Stimulated activated CD4-positive, alpha-beta T cell treated with anti-CD3 and anti-CD28 coated beads, Interleukin-1b, Interleukin-23, amount 100 ng/mL, for 1 hour (primary cell): ENCODE results near the gene ARPC5.

Source experiments
- DNase-seq, 2 donors: peaks; one replicate each; pipeline ENCODE4 v3.0.0-alpha.2; 2020; ENCODE audit warnings: low read depth in 2 of 2

The ARPC5 gene

GRCh38 chr1:183611021-183611420 lies 24.6 kb downstream of the ARPC5 start:
- DNase-seq, result no peak

GRCh38 chr1:183609759-183610452 lies 25.7 kb downstream of the ARPC5 start:
- DNase-seq, result no peak

DNA sequence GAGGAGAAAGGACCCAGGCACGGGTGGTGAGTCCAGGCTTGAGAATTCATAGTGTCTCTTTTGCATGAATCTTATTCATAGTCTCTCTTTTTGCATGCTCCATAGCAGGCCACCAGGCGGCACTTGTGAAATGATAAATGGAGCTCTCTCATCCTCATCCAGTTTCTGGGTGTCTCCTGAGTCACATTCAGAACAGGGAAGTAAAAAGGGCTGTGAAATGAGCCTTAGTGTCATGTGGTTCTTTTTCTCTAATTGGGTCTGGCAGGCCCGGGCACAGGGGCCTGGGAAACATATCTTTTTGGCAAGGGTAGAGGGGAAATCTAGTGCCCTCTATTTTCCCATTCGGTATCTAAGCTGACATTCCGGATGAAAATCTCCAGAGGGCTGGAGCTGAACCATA lies 26.3 kb downstream of the ARPC5 start:
- no peak for DNase-seq

DNA sequence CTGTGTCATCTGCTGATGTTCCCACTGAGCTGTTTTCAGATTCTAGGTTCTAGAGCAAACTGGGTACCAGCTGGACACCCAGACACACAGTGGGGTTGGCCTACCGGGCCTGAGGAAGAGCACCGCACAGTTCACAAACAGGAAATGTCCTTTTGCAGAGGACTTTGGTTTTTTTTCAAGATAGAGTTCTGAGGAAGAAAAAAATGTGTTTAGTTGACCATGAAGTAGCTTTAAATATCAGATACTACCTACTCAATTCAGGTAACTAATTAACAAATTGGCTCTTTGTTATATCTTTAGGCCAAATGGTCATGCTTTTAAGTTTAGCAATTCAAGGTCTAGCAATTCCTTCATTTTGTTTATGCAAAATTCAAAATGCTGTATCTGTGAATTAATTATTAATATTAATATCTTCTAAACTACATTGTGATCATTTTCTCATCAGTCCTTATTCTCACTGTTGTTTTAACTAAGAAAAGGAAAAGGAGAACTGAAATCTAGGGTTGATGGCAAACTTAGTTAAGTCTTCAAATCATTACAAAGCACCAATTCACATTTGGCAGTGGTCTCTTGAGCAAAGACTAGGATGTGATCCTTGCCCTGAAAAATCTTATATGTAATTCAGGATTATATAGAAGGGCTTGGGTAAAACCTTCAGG lies 28.1 kb downstream of the ARPC5 start:
- no peak for DNase-seq

DNA sequence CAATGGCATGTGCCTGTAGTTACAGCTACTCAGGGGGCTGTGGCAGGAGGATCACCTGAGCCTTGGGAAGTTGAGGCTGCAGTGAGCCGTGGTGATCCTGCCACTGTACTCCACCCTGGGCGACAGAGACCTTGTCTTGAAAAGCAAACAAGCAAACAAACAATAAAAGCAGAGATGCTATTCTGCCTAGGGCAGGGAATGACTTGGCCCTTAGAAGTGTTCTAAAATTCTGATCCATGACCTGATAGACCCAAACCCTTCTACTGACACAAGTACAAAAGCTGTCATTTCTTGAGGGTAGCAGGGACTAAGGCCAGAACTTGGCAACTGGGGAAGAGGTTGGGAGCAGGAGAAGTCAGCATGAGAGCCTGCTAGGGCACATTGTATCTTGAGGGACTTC lies 29.7 kb downstream of the ARPC5 start:
- no peak for DNase-seq

DNA sequence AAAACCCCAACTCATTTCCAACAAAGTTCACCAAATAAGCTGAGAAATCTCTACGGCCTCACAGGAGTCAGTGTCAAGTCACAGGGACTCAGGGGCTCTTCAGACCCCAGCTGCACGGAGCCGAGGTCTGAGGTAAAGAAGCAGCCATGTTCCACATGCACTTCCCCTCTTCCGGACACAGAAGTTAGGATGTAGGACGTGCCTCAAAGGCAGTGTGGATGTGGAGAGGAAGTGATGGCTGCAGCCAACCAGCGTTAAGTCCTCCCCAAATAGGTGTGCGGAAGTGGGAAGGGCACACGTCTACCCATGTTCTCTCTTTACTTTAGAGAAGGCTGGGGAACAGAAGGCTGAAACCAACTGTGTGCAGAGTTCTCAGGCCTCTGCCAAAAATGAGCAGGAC lies 30.8 kb downstream of the ARPC5 start:
- DNase-seq, result no peak

GRCh38 chr1:183604038-183604808 lies 31.4 kb downstream of the ARPC5 start:
- no peak for DNase-seq

GRCh38 chr1:183602510-183602909 lies 33.1 kb downstream of the ARPC5 start:
- DNase-seq, result no peak

DNA sequence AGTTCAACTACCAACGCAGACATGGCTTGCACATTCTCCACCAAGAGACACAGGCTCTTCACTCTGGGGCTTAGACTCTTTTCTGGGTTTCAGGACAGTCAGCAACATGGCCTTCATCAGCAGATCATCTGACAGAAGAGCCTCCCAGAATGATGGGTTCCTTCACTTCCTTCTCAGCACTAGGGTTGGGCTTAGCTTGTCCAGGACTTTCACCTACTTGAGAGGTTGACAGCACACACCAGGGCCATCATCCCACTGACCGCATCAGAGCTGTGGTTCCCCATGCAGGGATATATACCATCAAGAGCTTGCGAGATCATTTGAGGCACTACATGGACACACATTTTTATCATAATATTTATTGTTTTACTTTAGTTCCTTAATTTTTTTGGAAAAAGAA lies 34.9 kb downstream of the ARPC5 start:
- no peak for DNase-seq

DNA sequence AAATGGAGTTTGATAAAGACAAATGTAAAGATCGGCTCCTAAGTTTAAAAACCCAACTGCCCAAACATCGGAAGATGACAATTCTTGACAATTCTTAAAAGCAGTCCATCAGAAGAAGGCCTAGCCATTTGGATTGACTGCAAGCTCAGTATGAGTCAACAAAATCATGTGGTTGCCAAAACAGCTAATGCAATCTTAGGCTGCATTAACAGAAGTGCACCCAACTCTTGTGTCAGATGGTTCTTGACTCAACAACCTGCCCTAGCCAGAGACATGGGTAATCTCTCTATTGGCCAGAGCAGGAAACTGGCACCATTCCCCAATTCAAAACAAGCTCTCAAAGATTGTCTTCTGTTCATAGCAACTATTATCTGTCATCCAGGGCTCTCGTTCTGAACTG lies 35.4 kb downstream of the ARPC5 start:
- DNase-seq, result no peak

DNA sequence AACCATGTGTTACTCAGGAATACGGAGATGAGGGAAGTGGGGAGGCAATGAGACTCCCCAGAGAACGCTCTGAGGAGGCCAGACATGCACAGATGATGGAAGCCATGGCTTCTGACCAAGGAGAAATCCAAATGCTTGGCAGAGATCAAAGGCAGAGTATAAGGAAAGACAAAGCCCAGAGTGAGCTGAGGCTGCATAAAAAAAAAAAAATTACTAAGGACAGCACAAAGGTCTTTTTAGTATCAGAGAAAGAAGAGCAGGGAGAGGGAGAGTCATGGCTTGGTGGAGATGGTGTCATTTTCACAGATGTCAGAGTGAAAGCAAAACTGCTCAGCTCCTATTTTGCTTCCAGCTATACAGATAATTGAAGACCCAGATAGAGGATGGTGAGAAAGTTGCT lies 37.2 kb downstream of the ARPC5 start:
- DNase-seq, result no peak

GRCh38 chr1:183597656-183598347 lies 37.8 kb downstream of the ARPC5 start:
- DNase-seq, result no peak

- no peak for DNase-seq
Measured at GRCh38 chr1:183596500-183596899, 39.1 kb downstream of the ARPC5 start.

GRCh38 chr1:183595537-183595936 lies 40.0 kb downstream of the ARPC5 start:
- DNase-seq, result no peak

DNA sequence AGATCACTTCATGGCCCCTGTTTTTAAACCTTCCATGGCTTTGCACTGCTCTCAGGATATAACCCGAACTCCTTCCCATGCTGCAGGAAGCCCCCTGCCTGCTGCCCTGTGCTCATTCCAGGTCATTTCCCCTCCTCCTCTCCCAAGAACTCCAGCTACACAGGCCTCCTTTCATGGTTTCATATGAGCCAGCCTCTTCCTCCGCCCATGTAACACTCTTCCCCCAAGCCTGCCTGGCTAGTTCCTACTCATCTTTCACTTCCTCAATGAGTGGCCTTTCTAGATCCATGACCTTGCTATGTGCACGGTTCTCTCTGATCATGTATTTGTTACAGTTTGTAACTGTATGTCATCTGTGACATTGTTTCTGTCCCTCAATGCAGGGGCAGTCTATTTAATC lies 42.2 kb downstream of the ARPC5 start:
- DNase-seq, result no peak

- no peak for DNase-seq
Measured at GRCh38 chr1:183592733-183593132, 42.9 kb downstream of the ARPC5 start.

DNA sequence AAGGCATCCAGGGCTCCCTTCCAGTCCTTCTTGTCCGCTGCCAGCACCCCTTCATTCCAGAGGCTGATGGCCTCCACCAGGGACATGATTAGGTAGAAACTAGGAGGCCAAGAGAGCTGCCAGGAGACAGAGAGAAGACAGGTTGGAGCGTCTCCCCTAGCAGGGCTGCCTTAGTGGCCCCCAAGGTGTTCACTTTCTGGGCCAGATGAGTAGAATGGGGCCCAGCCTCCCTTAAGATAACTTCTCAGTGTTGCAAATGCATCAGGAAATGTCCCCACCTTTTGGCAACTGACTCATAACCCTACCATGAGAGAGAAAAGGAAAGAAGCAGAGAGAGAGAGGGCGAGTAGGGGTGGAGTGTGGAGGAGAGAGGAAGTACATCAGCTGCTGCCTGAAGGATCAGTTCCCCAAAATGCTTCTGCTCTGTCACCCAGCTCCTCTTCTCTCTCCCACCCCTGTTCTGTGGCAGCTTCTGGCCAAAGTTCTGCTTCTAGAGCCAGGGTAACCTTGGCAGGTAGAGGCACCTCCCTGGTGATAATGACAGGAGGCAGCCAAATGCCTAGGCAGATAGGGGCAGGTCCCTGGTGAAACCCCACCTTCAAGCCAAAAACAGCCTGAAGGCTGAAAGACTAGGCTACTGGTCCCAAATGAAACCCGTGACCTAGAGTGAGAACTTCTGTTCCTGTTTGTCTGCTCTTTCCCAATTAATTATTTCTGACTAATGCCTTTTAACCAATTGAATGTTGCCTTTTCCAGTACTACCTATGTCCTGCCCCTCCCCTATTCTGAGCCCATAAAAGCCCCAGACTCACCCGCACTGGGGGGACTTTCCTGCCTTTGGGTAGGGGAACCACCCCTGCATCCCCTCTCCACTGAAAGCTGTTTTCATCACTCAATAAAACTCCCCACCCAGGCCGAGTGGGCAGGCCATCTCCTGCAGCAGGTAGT lies 45.1 kb downstream of the ARPC5 start, which contains the start of gene NCF2:
TSS of gene NCF2 (minus strand) at position 216 of the 948 bp plus-strand sequence. CDS start at position 86, 130 bp downstream.
- DNase-seq, result no peak

DNA sequence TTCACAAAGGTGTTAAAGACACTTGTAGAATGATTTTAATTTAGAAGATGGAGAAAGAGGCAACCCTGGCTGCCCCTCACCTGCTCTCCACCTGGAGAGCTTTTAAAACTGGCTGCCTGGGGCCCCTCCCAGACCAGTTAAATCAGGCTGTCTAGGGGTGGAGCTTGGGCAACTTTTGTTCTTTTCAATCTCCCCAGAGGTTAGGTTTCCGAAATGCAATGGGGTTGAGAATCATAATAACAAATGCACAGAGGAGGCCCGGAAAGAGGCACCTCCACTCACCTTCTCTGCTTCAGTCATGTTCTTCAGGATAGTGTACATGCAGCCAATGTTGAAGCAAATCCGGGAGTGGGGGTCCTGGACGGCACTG lies 45.7 kb downstream of the ARPC5 start:
- no peak for DNase-seq

- no peak for DNase-seq
Measured at GRCh38 chr1:183589384-183589783, 46.2 kb downstream of the ARPC5 start.

DNA sequence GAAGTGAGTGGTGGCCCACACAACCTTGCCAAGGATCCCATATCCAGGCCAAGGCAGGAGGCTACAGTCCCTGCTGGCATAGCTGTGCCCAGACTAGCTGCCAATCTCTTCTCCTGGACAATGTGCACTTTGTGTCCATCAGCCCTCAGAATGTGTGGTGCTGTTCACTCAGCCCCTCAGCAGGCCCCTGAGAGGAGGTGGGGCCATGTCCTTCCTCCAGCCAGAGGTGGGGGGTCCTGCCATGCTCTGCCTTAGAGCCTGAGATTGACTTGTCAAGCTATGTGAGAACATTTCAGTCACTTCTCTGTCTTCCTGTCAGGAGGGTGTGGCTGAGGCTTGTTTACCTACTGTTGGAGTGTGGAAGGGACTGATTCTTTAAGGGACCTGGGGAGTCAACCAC lies 46.8 kb downstream of the ARPC5 start:
- no peak for DNase-seq

GRCh38 chr1:183586926-183587325 lies 48.7 kb downstream of the ARPC5 start:
- DNase-seq, result no peak
